Mucosa of descending colon (tissue), 3 donors: Measurements from ENCODE around the gene PLA2R1. TPM values are rescaled to one million over a fixed set of nuclear protein-coding genes. Genes with fewer than 3 reads are reported as not detected.

ENCODE experiments used
- ATAC-seq: fragments of 200-7000 bp; cut with Tn5 transposase; one replicate; pipeline ENCODE4 v1.9.1; 2020; ENCODE audit warnings: mild to moderate bottlenecking, moderate library complexity
- DNase-seq, 3 donors: peaks; one replicate each; pipeline ENCODE4 v3.0.0-alpha.2; 2020
- H3K36me3 ChIP-seq: fragments of 200-600 bp; one replicate; pipeline ENCODE4 v1.8.0; 2021; ENCODE audit warnings: low read depth, mild to moderate bottlenecking
- H3K4me1 ChIP-seq: fragments of 200-600 bp; one replicate; pipeline ENCODE4 v1.8.0; 2021; ENCODE audit warnings: low read depth, mild to moderate bottlenecking
- H3K4me3 ChIP-seq: fragments of 200-600 bp; one replicate; pipeline ENCODE4 v1.8.0; 2021; ENCODE audit warnings: mild to moderate bottlenecking
- H3K9me3 ChIP-seq: fragments of 200-600 bp; one replicate; pipeline ENCODE4 v1.8.0; 2021; ENCODE audit warnings: mild to moderate bottlenecking
- CTCF ChIP-seq: fragments of 200-600 bp; IDR thresholded peaks from one replicate; pipeline ENCODE4 v1.8.0; 2022; ENCODE audit warnings: antibody characterized with exemption, mild to moderate bottlenecking
- intact Hi-C, 2 donors: fragments of 100-400 bp; cut with DNase I in 1 of 2; cut with micrococcal nuclease in 1 of 2; formaldehyde crosslinking; loops; one replicate each; pipeline versions ENCODE4 v1.11.0 to v1.11.1; 2022; cut with DNase I, micrococcal nuclease
- total RNA-seq, 3 donors: library from RNA; stranded (reverse); fragmentation: NEBNext Ultra II Directional in 2 of 3; extraction: Animal tissue kit (Norgen Biotek cat#: 25700) in 2 of 3; gene quantifications; one replicate each; pipeline versions ENCODE4 v1.2.1 to v1.2.4, GENCODE V29; 2021 to 2023
- donor health status: DM: no; HTN: no; CAD: no; lungs with moderate emphysema.
- donor health status: DM: no; HTN: no; CAD: no.
- donor health status: DM: no; HTN: yes; CAD: no.

PLA2R1 gene
- total RNA-seq, 3 donors from 2014 or later, result 8.0 to 19.1 (median 11.1) TPM

- DNase-seq (no peak), ATAC-seq (no peak)
- no peak for TF ChIP-seq CTCF
- Histone ChIP-seq H3K9me3 (no peaks in the 10 kb centered on the region), H3K4me1 (no peaks in the 10 kb centered on the region), H3K4me3 (no peak overlapping the region), H3K36me3 (no peaks in the 10 kb centered on the region)
- intact Hi-C loops, result no loop called here
These were observed 16.7 kb downstream of the PLA2R1 start for GRCh38 chr2:160045703-160046210.

- intact Hi-C loops, result no loop called here
- Histone ChIP-seq H3K9me3 (no peaks in the 10 kb centered on the region), H3K4me1 (no peaks in the 10 kb centered on the region), H3K4me3 (no peak overlapping the region), H3K36me3 (no peaks in the 10 kb centered on the region)
- ATAC-seq (no peak), DNase-seq (no peak)
- no peak for TF ChIP-seq CTCF
These were observed 17.7 kb downstream of the PLA2R1 start for GRCh38 chr2:160044728-160045127.

DNA sequence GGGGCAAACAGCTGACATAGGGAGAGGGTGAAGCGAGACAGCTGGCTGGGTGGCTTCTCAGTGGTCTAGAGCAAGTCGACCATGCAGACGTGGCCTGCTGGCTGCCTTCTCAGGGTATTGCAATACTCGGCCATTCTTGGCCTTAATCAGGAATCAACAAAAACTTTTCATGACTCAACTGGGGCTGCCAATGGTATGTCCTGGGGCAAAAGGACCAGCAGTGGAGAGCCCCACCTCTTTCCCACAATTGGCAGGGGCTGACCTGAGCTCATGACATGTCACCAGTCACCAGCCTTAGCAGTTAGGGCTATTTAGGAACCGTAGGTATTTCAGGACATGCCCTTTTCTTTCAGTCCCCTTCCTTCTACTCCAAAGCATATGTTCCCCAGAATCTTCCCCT lies 19.1 kb downstream of the PLA2R1 start:
- Histone ChIP-seq H3K4me3 (no peak overlapping the region), H3K4me1 (no peaks in the 10 kb centered on the region), H3K36me3 (no peaks in the 10 kb centered on the region), H3K9me3 (no peaks in the 10 kb centered on the region)
- DNase-seq, result no peak
- intact Hi-C loops, result no loop called here
- no peak for ATAC-seq
- TF ChIP-seq CTCF, result no peak

DNA sequence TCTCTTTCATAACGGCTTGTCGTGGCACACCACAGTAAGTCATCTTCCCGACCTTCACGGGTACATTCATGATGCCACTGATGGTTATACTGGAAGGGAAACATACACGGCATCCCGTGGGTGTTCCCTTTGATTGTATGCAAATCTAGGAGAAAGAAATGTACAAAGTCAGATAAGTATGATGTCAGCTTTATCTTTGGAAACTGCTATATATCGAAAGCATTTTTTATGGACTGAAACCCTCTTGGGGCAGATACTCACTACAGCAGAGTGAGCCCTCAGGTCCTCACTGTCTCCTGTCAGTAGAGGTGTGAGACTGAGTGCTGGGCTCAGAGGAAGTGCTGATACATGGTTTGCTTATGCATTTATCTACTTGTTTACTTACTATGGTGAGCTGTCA lies 20.4 kb downstream of the PLA2R1 start:
- Histone ChIP-seq H3K9me3 (no peaks in the 10 kb centered on the region), H3K4me3 (no peak overlapping the region), H3K36me3 (no peaks in the 10 kb centered on the region), H3K4me1 (no peaks in the 10 kb centered on the region)
- no peak for ATAC-seq
- intact Hi-C loops, result no loop called here
- no peak for TF ChIP-seq CTCF
- DNase-seq, result no peak

GRCh38 chr2:160041091-160041490 lies 21.3 kb downstream of the PLA2R1 start:
- H3K9me3 ChIP-seq, result no peaks in the 10 kb centered on the region
- ATAC-seq (no peak), DNase-seq (no peak)
- H3K36me3 ChIP-seq, result no peaks in the 10 kb centered on the region
- H3K4me3 ChIP-seq, result no peak overlapping the region
- H3K4me1 ChIP-seq, result no peaks in the 10 kb centered on the region
- TF ChIP-seq CTCF, result no peak
- intact Hi-C loops, result no loop called here
